NCI-H2081 (cell line): ENCODE results near the gene AMOT.

ENCODE experiments used
- DNase-seq, 2 experiments: peaks; one replicate each; lab custom pipeline; 2025; lab: John Stamatoyannopoulos, UW

Gene AMOT

DNA sequence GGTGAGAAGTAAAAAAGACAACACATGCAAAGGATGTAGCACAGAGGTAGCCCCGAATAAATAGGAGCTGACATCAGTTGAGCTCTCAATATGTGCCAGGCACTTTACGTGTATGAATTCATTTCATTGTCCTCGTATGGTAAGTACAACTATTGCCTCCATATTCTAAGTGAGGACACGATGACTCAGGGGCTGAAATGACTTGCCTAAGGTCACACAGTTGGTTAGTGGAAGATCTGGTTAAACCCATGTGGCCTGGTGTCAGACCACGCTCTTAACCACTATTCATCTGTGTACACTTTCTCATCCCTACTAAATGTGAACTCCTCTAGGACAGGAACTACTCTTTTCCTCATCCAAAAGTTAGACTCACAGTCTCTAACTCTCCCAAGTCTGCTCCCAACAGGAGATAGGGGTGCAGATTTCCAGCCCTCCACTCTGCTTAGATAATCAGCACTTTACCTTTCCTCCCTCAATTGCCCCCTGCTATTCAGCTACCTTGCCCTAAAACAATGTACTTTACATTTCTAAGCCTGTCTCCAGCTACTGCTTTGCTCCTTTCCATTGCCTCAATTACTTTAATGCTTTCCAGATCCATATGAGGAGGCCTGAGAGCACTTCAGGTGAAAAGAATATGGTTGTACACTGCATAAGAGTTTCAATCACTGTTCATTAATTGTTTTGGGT is 102.1 kb downstream of the AMOT start:
- no peak for DNase-seq

DNA sequence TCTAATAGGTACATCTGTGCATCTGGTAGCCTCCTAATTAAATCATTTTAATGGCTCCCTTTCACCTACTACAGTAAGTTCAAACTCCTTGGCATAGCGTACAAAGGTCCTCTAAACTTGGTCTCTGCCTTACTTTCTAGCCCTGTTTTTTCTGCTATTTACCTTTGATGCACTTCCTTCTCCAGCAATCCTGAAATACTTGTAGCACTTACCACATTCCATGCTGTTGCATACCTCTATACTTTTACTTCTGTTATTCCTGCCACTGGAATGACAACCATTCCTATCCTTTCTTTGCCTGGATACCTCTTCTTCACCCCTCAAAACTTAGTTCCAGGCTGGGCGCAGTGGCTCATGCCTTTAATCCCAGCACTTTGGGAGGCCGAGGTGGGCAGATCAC is 104.3 kb downstream of the AMOT start:
- DNase-seq = no peak

- DNase-seq = no peak
Measured at GRCh38 chrX:112735147-112735546, 105.5 kb downstream of the AMOT start.

DNA sequence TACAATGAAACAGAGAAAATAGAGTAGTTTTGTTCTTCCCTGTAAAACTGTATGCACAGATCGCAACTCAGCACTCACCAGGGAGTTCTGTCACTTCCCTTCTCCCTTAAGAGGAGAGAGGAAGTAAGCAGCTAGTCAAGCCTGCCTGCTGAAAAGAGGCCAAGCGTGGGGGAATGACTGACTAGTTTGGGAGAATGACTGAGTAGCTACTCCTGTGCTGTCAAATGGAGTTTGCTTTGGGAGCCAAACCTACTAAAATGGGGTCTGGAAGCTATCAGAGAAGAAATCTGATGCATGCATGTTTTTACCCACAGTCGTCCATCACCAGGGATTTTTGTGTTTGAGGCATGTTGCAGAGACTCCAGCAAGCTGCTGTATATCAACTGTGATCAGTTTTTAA is 106.3 kb downstream of the AMOT start:
- DNase-seq = no peak

DNA sequence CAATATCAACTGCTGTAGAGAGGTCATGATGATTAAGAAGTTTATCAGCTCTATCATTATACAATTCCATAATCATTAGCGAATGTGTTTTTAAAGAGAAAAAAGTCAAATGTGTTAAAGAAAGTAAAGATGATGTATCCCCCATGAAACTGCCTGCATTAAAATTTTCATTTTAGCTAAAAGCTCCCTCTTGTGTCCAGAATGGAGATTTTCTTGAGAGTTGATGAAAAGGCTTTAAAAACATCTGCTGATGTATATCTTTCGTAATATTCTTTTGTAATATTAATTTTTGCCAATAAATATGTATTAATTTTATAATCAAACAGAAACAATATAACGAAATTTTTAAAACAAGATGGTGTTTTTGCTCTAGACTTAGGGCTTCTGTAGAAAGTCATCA is 108.8 kb downstream of the AMOT start:
- DNase-seq = no peak
